ENCODE data around the gene DCTN5.
"Not testable (repeated sequence)": the region's sequence is repeated elsewhere in the genome, so short reads cannot be mapped to it uniquely, and the experiment has no call there.

DCTN5 gene

DNA sequence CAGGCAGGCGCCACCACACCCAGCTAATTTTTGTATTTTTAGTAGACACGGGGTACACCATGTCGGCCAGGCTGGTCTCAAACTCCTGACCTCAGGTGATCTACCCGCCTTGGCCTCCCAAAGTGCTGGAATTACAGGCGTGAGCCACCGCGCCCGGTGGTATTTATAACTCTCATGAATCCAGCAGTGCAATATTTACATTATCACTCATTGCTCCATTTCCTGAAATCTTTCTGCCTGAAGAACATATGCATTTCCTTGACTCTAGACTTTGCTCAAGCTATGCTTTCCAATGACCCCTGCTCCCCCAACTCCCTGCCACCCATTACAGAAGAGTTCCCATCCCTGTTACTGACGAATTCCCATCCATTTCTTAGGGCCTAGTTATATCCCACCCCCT is 25.5 kb upstream of the DCTN5 start:
- Histone ChIP-seq H3K27ac (ENCODE audit: low read length) (no peak overlapping the region), H3K4me3 (ENCODE audit: low read depth in 1 of 2, low read length in 2 of 2) (no peak overlapping the region), H3K9me3 (ENCODE audit: control insufficient read depth in 1 of 2, low read length in 2 of 2) (no peaks in the 10 kb centered on the region), H3K4me1 (ENCODE audit: control insufficient read depth in 1 of 2, insufficient read depth in 2 of 2, low read length in 2 of 2) (no peaks in the 10 kb centered on the region), H3K36me3 (ENCODE audit: control insufficient read depth in 1 of 2, insufficient read depth in 2 of 2, low read length in 2 of 2) (peaks cover 21 to 62% of the 10 kb centered on the region in 2 donors), H3K27me3 (ENCODE audit: low read depth, low read length) (no peaks in the 10 kb centered on the region)

GRCh38 chr16:23624092-23624491 is 17.2 kb upstream of the DCTN5 start:
- Histone ChIP-seq H3K27me3 (ENCODE audit: low read depth, low read length) (no peaks in the 10 kb centered on the region), H3K9me3 (ENCODE audit: control insufficient read depth in 1 of 2, low read length in 2 of 2) (no peaks in the 10 kb centered on the region), H3K36me3 (ENCODE audit: control insufficient read depth in 1 of 2, insufficient read depth in 2 of 2, low read length in 2 of 2) (peaks cover 40 to 76% of the 10 kb centered on the region in 2 donors), H3K4me3 (ENCODE audit: low read depth in 1 of 2, low read length in 2 of 2) (no peak overlapping the region), H3K27ac (ENCODE audit: low read length) (no peak overlapping the region), H3K4me1 (ENCODE audit: control insufficient read depth in 1 of 2, insufficient read depth in 2 of 2, low read length in 2 of 2) (no peaks in the 10 kb centered on the region)

GRCh38 chr16:23629516-23629915 is 11.8 kb upstream of the DCTN5 start:
- Histone ChIP-seq H3K9me3 (ENCODE audit: control insufficient read depth in 1 of 2, low read length in 2 of 2) (no peaks in the 10 kb centered on the region), H3K27me3 (ENCODE audit: low read depth, low read length) (no peaks in the 10 kb centered on the region), H3K36me3 (ENCODE audit: control insufficient read depth in 1 of 2, insufficient read depth in 2 of 2, low read length in 2 of 2) (peaks cover 30 to 57% of the 10 kb centered on the region in 2 donors), H3K4me1 (ENCODE audit: control insufficient read depth in 1 of 2, insufficient read depth in 2 of 2, low read length in 2 of 2) (no peaks in the 10 kb centered on the region), H3K4me3 (ENCODE audit: low read depth in 1 of 2, low read length in 2 of 2) (no peak overlapping the region), H3K27ac (ENCODE audit: low read length) (no peak overlapping the region)

DNA sequence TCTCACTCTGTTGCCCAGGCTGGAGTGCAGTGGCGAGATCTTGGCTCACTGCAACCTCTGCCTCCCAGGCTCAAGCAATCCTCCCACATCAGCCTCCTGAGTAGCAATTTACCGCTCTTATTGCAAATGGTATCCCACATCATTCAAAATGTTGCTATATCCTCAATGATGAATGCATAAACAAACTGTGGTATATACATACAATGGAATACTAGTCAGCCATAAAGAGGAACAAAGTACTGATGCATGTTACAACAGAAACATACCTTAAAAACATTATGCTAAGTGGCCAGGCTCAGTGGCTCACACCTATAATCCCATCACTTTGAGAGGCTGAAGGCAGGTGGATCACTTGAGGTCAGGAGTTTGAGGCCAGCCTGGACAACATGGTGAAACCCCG is 9.4 kb upstream of the DCTN5 start:
- H3K36me3 ChIP-seq (ENCODE audit: control insufficient read depth in 1 of 2, insufficient read depth in 2 of 2, low read length in 2 of 2), result peaks cover 38 to 53% of the 10 kb centered on the region in 2 donors
- H3K27ac ChIP-seq (ENCODE audit: low read length); H3K27me3 ChIP-seq (ENCODE audit: low read depth, low read length); H3K4me3 ChIP-seq (ENCODE audit: low read depth in 1 of 2, low read length in 2 of 2); H3K9me3 ChIP-seq (ENCODE audit: control insufficient read depth in 1 of 2, low read length in 2 of 2); H3K4me1 ChIP-seq (ENCODE audit: control insufficient read depth in 1 of 2, insufficient read depth in 2 of 2, low read length in 2 of 2): not testable (repeated sequence)

DNA sequence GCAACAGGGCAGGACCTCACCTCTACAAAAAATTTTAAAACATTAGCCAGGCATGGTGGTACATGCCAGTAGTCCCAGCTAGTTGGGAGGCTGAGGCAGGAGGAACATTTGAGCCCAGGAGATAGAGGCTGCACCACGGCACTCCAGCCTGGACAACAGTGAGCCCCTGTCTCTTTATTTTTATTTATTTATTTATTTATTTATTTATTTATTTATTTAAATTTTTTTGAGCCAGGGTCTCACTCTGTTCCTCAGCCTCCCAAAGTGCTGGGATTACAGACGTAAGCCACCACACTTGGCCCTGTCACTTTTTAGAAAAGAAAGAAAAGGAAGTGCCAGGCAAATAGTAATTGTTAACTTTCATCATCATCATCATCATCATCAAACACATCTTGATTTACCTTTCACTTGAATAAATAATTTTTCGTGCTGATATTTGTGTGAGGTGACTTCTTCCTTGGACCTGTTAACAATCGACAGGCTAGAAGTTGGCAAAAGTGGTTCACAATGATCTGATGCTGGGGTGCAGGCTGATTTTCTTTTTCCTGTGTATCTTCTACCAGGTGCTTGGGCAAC is 6.7 kb upstream of the DCTN5 start:
- Histone ChIP-seq H3K36me3 (ENCODE audit: control insufficient read depth in 1 of 2, insufficient read depth in 2 of 2, low read length in 2 of 2) (peaks cover 31 to 33% of the 10 kb centered on the region in 2 donors), H3K9me3 (ENCODE audit: control insufficient read depth in 1 of 2, low read length in 2 of 2) (no peaks in the 10 kb centered on the region), H3K4me1 (ENCODE audit: control insufficient read depth in 1 of 2, insufficient read depth in 2 of 2, low read length in 2 of 2) (peaks cover 0 to under 1% of the 10 kb centered on the region in 2 donors)

DNA sequence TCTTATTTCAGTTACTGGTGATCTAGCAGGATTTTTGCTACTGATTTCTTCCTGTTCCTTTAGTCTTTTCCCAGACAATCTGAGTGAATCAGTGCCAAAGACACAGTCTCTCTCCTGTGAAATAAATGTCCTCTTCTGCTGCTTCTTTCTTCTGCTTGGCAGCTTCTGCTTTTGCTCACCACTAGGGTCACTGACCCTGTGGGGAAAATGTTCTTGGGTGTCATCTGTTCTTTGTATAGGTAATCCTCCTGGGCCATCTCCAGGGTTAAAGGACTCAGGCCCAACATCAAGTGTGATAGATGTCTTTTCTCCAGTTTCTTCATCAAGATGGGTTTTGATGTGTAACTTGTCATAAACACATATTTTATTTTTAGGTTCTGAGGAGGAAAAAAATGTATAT is 5.3 kb upstream of the DCTN5 start:
- Histone ChIP-seq H3K27me3 (ENCODE audit: low read depth, low read length) (no peaks in the 10 kb centered on the region), H3K36me3 (ENCODE audit: control insufficient read depth in 1 of 2, insufficient read depth in 2 of 2, low read length in 2 of 2) (peaks cover 23% of the 10 kb centered on the region in 2 donors), H3K4me1 (ENCODE audit: control insufficient read depth in 1 of 2, insufficient read depth in 2 of 2, low read length in 2 of 2) (peaks cover 0 to 10% of the 10 kb centered on the region in 2 donors), H3K9me3 (ENCODE audit: control insufficient read depth in 1 of 2, low read length in 2 of 2) (no peaks in the 10 kb centered on the region), H3K27ac (ENCODE audit: low read length) (no peak overlapping the region), H3K4me3 (ENCODE audit: low read depth in 1 of 2, low read length in 2 of 2) (no peak overlapping the region)

More for the DNA sequence above, 6.7 kb upstream of the DCTN5 start:
- Histone ChIP-seq H3K27me3 (ENCODE audit: low read depth, low read length) (no peaks in the 10 kb centered on the region), H3K4me3 (ENCODE audit: low read depth in 1 of 2, low read length in 2 of 2) (no peak overlapping the region), H3K27ac (ENCODE audit: low read length) (no peak overlapping the region)

- peak overlapping the region; percentile 84 for H3K27ac ChIP-seq (ENCODE audit: low read length)
- no peaks in the 10 kb centered on the region for H3K27me3 ChIP-seq (ENCODE audit: low read depth, low read length)
- H3K36me3 ChIP-seq (ENCODE audit: control insufficient read depth in 1 of 2, insufficient read depth in 2 of 2, low read length in 2 of 2), result peaks cover 15 to 16% of the 10 kb centered on the region in 2 donors
- peak overlapping the region; percentile 98 to 100 for H3K4me3 ChIP-seq (ENCODE audit: low read depth in 1 of 2, low read length in 2 of 2)
- H3K4me1 ChIP-seq (ENCODE audit: control insufficient read depth in 1 of 2, insufficient read depth in 2 of 2, low read length in 2 of 2), result peaks cover 0 to 21% of the 10 kb centered on the region in 2 donors
- no peaks in the 10 kb centered on the region for H3K9me3 ChIP-seq (ENCODE audit: control insufficient read depth in 1 of 2, low read length in 2 of 2)
Observed at GRCh38 chr16:23640615-23640930, 693 bp upstream of the DCTN5 start.

DNA sequence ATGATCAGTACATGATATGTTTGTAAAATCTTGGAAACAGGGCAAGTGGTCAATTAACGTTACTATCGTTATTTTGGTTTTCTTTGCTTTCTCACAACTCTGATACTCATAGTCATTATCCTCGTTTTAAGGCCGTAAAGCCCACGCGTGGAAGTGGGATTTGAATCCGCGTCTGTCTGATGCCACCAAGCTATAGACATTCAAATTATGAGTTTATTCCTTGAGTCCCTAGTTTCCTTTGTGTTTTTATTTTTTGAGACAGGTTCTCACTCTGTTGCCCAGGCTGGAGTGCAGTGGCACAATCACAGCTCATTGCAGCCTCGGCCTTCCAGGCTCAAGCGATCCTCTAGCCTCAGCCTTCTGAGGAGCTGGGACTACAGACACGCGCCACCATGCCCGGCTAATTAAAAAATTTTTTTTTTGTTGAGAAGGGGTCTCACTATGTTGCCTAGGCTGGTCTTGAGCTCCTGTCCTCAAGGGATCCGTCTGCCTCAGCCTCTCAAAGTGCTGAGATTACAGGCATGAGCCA is 1.0 kb downstream of the DCTN5 start:
- Histone ChIP-seq H3K27ac (ENCODE audit: low read length) (no peak overlapping the region), H3K27me3 (ENCODE audit: low read depth, low read length) (no peaks in the 10 kb centered on the region), H3K4me3 (ENCODE audit: low read depth in 1 of 2, low read length in 2 of 2) (peak overlapping the region; percentile 98 to 100), H3K9me3 (ENCODE audit: control insufficient read depth in 1 of 2, low read length in 2 of 2) (no peaks in the 10 kb centered on the region), H3K4me1 (ENCODE audit: control insufficient read depth in 1 of 2, insufficient read depth in 2 of 2, low read length in 2 of 2) (peaks cover 0 to 21% of the 10 kb centered on the region in 2 donors), H3K36me3 (ENCODE audit: control insufficient read depth in 1 of 2, insufficient read depth in 2 of 2, low read length in 2 of 2) (peaks cover 15 to 20% of the 10 kb centered on the region in 2 donors)

- Histone ChIP-seq H3K27me3 (ENCODE audit: low read depth, low read length) (no peaks in the 10 kb centered on the region), H3K4me1 (ENCODE audit: control insufficient read depth in 1 of 2, insufficient read depth in 2 of 2, low read length in 2 of 2) (no peaks in the 10 kb centered on the region), H3K9me3 (ENCODE audit: control insufficient read depth in 1 of 2, low read length in 2 of 2) (no peaks in the 10 kb centered on the region), H3K36me3 (ENCODE audit: control insufficient read depth in 1 of 2, insufficient read depth in 2 of 2, low read length in 2 of 2) (peaks cover 10 to 18% of the 10 kb centered on the region in 2 donors), H3K27ac (ENCODE audit: low read length) (no peak overlapping the region), H3K4me3 (ENCODE audit: low read depth in 1 of 2, low read length in 2 of 2) (no peak overlapping the region)
Observed at GRCh38 chr16:23650674-23651416, 9.6 kb downstream of the DCTN5 start.

- H3K27me3 ChIP-seq (ENCODE audit: low read depth, low read length), result no peaks in the 10 kb centered on the region
Observed at GRCh38 chr16:23651943-23652468, 10.7 kb downstream of the DCTN5 start.

DNA sequence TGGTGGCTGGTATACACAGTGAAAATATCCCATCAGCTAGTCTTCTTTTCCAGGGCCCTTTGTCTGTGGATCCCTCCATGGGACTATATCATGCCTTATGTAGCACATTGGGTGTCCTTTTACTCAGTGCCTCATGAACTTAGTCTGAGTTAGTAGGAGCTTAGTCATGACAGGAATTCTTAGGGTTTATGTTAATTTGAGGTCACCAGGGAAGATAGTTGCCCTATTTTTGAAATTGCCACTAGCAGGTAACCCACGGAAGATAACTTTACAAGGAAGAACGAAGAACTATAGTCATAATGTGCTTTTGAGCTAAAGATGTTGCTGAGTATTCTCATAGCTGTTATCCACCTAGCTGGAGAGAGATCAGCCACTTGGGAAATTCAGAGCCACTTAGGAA is 22.7 kb downstream of the DCTN5 start:
- Histone ChIP-seq H3K4me3 (ENCODE audit: low read depth in 1 of 2, low read length in 2 of 2) (no peak overlapping the region), H3K9me3 (ENCODE audit: control insufficient read depth in 1 of 2, low read length in 2 of 2) (no peaks in the 10 kb centered on the region), H3K27ac (ENCODE audit: low read length) (no peak overlapping the region), H3K4me1 (ENCODE audit: control insufficient read depth in 1 of 2, insufficient read depth in 2 of 2, low read length in 2 of 2) (no peaks in the 10 kb centered on the region), H3K36me3 (ENCODE audit: control insufficient read depth in 1 of 2, insufficient read depth in 2 of 2, low read length in 2 of 2) (peaks cover 83 to 89% of the 10 kb centered on the region in 2 donors), H3K27me3 (ENCODE audit: low read depth, low read length) (no peaks in the 10 kb centered on the region)

More at GRCh38 chr16:23651943-23652468, 10.7 kb downstream of the DCTN5 start:
- H3K27ac ChIP-seq (ENCODE audit: low read length), result no peak overlapping the region
- no peaks in the 10 kb centered on the region for H3K9me3 ChIP-seq (ENCODE audit: control insufficient read depth in 1 of 2, low read length in 2 of 2)
- no peak overlapping the region for H3K4me3 ChIP-seq (ENCODE audit: low read depth in 1 of 2, low read length in 2 of 2)
- no peaks in the 10 kb centered on the region for H3K4me1 ChIP-seq (ENCODE audit: control insufficient read depth in 1 of 2, insufficient read depth in 2 of 2, low read length in 2 of 2)
- peaks cover 7 to 21% of the 10 kb centered on the region in 2 donors for H3K36me3 ChIP-seq (ENCODE audit: control insufficient read depth in 1 of 2, insufficient read depth in 2 of 2, low read length in 2 of 2)
